Astrocyte (in vitro differentiated cells and primary cell): ENCODE results near the gene UMODL1.

Experiments used
- EZH2 ChIP-seq: IDR thresholded peaks from 2 replicates; pipeline ENCODE4 v1.6.1; 2012; ENCODE audit warnings: mild to moderate bottlenecking, low read length, inconsistent platforms; ENCODE audit not compliant: insufficient read depth
- TF ChIP-seq, protein P1 (sequence below): IDR thresholded peaks from 2 replicates; pipeline ENCODE4 v1.5.1; 2011; ENCODE audit warnings: low read depth, mild to moderate bottlenecking, inconsistent platforms, low read length, moderate library complexity; ENCODE audit not compliant: insufficient read depth

GRCh38 chr21:42097860-42098454 lies 26.8 kb downstream of the UMODL1 start:
- TF ChIP-seq, protein P1, sequence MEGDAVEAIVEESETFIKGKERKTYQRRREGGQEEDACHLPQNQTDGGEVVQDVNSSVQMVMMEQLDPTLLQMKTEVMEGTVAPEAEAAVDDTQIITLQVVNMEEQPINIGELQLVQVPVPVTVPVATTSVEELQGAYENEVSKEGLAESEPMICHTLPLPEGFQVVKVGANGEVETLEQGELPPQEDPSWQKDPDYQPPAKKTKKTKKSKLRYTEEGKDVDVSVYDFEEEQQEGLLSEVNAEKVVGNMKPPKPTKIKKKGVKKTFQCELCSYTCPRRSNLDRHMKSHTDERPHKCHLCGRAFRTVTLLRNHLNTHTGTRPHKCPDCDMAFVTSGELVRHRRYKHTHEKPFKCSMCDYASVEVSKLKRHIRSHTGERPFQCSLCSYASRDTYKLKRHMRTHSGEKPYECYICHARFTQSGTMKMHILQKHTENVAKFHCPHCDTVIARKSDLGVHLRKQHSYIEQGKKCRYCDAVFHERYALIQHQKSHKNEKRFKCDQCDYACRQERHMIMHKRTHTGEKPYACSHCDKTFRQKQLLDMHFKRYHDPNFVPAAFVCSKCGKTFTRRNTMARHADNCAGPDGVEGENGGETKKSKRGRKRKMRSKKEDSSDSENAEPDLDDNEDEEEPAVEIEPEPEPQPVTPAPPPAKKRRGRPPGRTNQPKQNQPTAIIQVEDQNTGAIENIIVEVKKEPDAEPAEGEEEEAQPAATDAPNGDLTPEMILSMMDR, result no peak
- TF ChIP-seq EZH2, result no peak
